MM.1S (cell line): ENCODE results near the gene BDH2.

ENCODE experiments used
- DNase-seq: peaks from one replicate; pipeline ENCODE4 v3.0.0-alpha.2; 2015
- H2AFZ ChIP-seq: fragments of 300-600 bp; sonication (generic); 2 replicates; pipeline ENCODE4 v1.6.0; 2016; ENCODE audit warnings: antibody characterized with exemption, low read length
- H3F3A ChIP-seq: fragments of 300-600 bp; sonication (generic); 2 replicates; pipeline ENCODE4 v1.6.1; 2016; ENCODE audit warnings: mild to moderate bottlenecking, antibody characterized with exemption, low read length, moderate library complexity, mixed read lengths; ENCODE audit not compliant: insufficient read depth
- H3K27ac ChIP-seq: fragments of 300-600 bp; sonication (generic); 2 replicates; pipeline ENCODE4 v1.5.1; 2016; ENCODE audit warnings: mild to moderate bottlenecking, low read length
- H3K27me3 ChIP-seq: fragments of 300-600 bp; sonication (generic); replicated peaks from 2 replicates; pipeline ENCODE4 v1.6.0; 2016; ENCODE audit warnings: low read length; ENCODE audit not compliant: insufficient read depth
- H3K36me3 ChIP-seq: fragments of 300-600 bp; sonication (generic); replicated peaks from 2 replicates; pipeline ENCODE4 v1.6.1; 2016; ENCODE audit warnings: mild to moderate bottlenecking, low read length, mixed read lengths; ENCODE audit not compliant: insufficient read depth
- H3K4me1 ChIP-seq: fragments of 300-600 bp; sonication (generic); 2 replicates; pipeline ENCODE4 v1.6.1; 2016; ENCODE audit warnings: low read length, mixed read lengths
- H3K4me2 ChIP-seq: fragments of 300-600 bp; sonication (generic); 2 replicates; pipeline ENCODE4 v1.6.0; 2016; ENCODE audit warnings: low read depth, low read length
- H3K4me3 ChIP-seq: fragments of 300-600 bp; sonication (generic); 2 replicates; pipeline ENCODE4 v1.5.1; 2016; ENCODE audit warnings: low read length, mixed read lengths
- H3K79me2 ChIP-seq: fragments of 300-600 bp; sonication (generic); 2 replicates; pipeline ENCODE4 v1.6.1; 2016; ENCODE audit warnings: mixed run types, low read length, mixed read lengths
- H3K9ac ChIP-seq: fragments of 300-600 bp; sonication (generic); 2 replicates; pipeline ENCODE4 v1.6.1; 2016; ENCODE audit warnings: low read length, mixed read lengths
- H3K9me2 ChIP-seq: fragments of 300-600 bp; sonication (generic); replicated peaks from 2 replicates; pipeline ENCODE4 v1.6.1; 2016; ENCODE audit warnings: mild to moderate bottlenecking, low read length, mixed read lengths; ENCODE audit not compliant: insufficient read depth
- H3K9me3 ChIP-seq: fragments of 300-600 bp; sonication (generic); replicated peaks from 2 replicates; pipeline ENCODE4 v1.6.1; 2016; ENCODE audit warnings: mild to moderate bottlenecking, low read length, mixed read lengths; ENCODE audit not compliant: insufficient read depth
- H4K20me1 ChIP-seq: fragments of 300-600 bp; sonication (generic); 2 replicates; pipeline ENCODE4 v1.6.1; 2016; ENCODE audit warnings: mild to moderate bottlenecking, low read length, moderate library complexity, mixed read lengths; ENCODE audit not compliant: insufficient read depth
- EZH2 ChIP-seq: fragments of 300-600 bp; sonication (generic); optimal IDR thresholded peaks from 2 replicates; pipeline ENCODE3; 2017; ENCODE audit warnings: low read depth, mild to moderate bottlenecking, antibody characterized with exemption, low read length, mixed read lengths
- EZH2phosphoT487 ChIP-seq: fragments of 300-600 bp; sonication (generic); IDR thresholded peaks from 2 replicates; pipeline ENCODE4 v1.6.1; 2018; ENCODE audit warnings: antibody characterized with exemption, low read length
- TF ChIP-seq, protein P1 (sequence below): fragments of 300-600 bp; sonication (generic); IDR thresholded peaks from 2 replicates; pipeline ENCODE4 v1.5.1; 2016; ENCODE audit warnings: antibody characterized with exemption, low read length, mixed read lengths

BDH2 gene

DNA sequence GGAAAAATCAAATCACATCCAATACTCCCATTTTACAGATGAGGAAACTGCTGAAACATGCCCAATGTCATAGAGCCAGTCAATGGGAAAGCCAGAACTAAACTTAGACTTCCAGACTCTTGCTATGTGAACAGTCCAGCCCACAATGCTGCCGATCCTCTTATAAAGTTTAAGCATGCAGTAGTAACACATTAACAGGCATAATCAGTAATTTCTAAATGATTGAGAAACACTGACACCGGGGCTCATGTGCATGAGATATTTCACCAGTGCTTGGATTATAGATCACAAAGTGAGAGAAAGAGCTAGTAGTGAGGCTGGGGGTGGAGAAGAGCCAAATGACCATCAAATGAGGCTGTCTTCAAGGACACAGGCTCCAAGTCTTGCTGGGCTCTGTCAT is 2.5 kb downstream of the BDH2 start:
- Histone ChIP-seq H3K9me3 (no peaks in the 10 kb centered on the region), H3K4me3 (no peak overlapping the region)
- DNase-seq: no peak

DNA sequence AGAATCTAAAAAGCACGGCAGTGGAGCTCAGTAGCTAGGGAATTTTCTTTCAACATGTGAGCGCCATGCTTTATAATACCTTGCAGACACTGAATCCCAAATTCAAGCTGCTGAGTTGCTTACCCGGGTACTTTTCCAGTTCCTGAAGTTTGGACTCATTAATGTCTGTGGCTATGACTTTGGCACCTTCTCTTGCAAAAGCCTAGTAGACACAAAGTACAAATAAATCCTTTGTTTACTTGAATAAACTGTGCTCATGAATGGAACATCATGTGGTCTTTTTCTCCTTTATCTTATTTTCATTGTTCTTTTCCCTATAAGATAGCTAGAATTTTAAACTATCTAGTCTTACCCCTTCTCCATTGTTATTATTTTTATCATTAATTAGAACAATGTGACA is 4.6 kb downstream of the BDH2 start:
- no peak for DNase-seq
- H3K9ac ChIP-seq: no peak overlapping the region
- no peak overlapping the region for H2AFZ ChIP-seq
- H3K9me3 ChIP-seq: no peaks in the 10 kb centered on the region
- H3K27me3 ChIP-seq: no peaks in the 10 kb centered on the region
- H3K36me3 ChIP-seq: no peaks in the 10 kb centered on the region
- no peak overlapping the region for H3K4me2 ChIP-seq
- H3K9me2 ChIP-seq: no peaks in the 10 kb centered on the region
- no peaks in the 10 kb centered on the region for H3F3A ChIP-seq
- TF ChIP-seq EZH2: no peak
- no peak for TF ChIP-seq EZH2phosphoT487
- TF ChIP-seq, protein P1, sequence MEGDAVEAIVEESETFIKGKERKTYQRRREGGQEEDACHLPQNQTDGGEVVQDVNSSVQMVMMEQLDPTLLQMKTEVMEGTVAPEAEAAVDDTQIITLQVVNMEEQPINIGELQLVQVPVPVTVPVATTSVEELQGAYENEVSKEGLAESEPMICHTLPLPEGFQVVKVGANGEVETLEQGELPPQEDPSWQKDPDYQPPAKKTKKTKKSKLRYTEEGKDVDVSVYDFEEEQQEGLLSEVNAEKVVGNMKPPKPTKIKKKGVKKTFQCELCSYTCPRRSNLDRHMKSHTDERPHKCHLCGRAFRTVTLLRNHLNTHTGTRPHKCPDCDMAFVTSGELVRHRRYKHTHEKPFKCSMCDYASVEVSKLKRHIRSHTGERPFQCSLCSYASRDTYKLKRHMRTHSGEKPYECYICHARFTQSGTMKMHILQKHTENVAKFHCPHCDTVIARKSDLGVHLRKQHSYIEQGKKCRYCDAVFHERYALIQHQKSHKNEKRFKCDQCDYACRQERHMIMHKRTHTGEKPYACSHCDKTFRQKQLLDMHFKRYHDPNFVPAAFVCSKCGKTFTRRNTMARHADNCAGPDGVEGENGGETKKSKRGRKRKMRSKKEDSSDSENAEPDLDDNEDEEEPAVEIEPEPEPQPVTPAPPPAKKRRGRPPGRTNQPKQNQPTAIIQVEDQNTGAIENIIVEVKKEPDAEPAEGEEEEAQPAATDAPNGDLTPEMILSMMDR: no peak
- H3K4me3 ChIP-seq: no peak overlapping the region
- H3K79me2 ChIP-seq: no peaks in the 10 kb centered on the region
- peaks cover 6% of the 10 kb centered on the region for H3K4me1 ChIP-seq
- no peak overlapping the region for H3K27ac ChIP-seq
- H4K20me1 ChIP-seq: no peaks in the 10 kb centered on the region

More for the DNA sequence above, 2.5 kb downstream of the BDH2 start:
- H3K4me2 ChIP-seq: no peak overlapping the region
- H3F3A ChIP-seq: no peaks in the 10 kb centered on the region
- TF ChIP-seq EZH2 (no peak), EZH2phosphoT487 (no peak)
- TF ChIP-seq, protein P1: no peak
- no peak overlapping the region for H2AFZ ChIP-seq
- H3K27me3 ChIP-seq: no peaks in the 10 kb centered on the region
- H3K9me2 ChIP-seq: no peaks in the 10 kb centered on the region
- no peak overlapping the region for H3K9ac ChIP-seq
- H4K20me1 ChIP-seq: no peaks in the 10 kb centered on the region
- H3K36me3 ChIP-seq: no peaks in the 10 kb centered on the region
- no peak overlapping the region for H3K27ac ChIP-seq
- peaks cover 1% of the 10 kb centered on the region for H3K4me1 ChIP-seq
- H3K79me2 ChIP-seq: no peaks in the 10 kb centered on the region

- no peaks in the 10 kb centered on the region for H3K79me2 ChIP-seq
- H3K4me3 ChIP-seq: peak overlapping the region; percentile 28
- H4K20me1 ChIP-seq: no peaks in the 10 kb centered on the region
- peaks cover 6% of the 10 kb centered on the region for H3K4me1 ChIP-seq
- peak overlapping the region; percentile 1; the same call in 1 of the 2 replicates for H3K9ac ChIP-seq
- H2AFZ ChIP-seq: peak overlapping the region; percentile 49
- H3K9me3 ChIP-seq: no peaks in the 10 kb centered on the region
- H3K9me2 ChIP-seq: no peaks in the 10 kb centered on the region
- H3K27ac ChIP-seq: peak overlapping the region; percentile 5; the same call in 1 of the 2 replicates
- H3F3A ChIP-seq: no peaks in the 10 kb centered on the region
- peak overlapping the region; percentile 73 for H3K4me2 ChIP-seq
- peak; percentile 24 for DNase-seq
- no peaks in the 10 kb centered on the region for H3K36me3 ChIP-seq
- H3K27me3 ChIP-seq: no peaks in the 10 kb centered on the region
- TF ChIP-seq EZH2 (no peak), EZH2phosphoT487 (no peak)
- TF ChIP-seq, protein P1: no peak
Observed at GRCh38 chr4:103092245-103092644, 7.4 kb downstream of the BDH2 start.
